ENCODE results near the gene ZRANB2.

The ZRANB2 gene

GRCh38 chr1:71080739-71081696, at the start of gene ZRANB2:
Gene ZRANB2 (minus strand): TSS chr1:71081035. CDS start chr1:71080995, 40 bp downstream.
- in situ Hi-C loops (cut with MboI; ENCODE audit: low sequenced_read_pairs) = no loop called here

- in situ Hi-C loops (cut with MboI; ENCODE audit: low sequenced_read_pairs) = no loop called here
Measured at GRCh38 chr1:71128060-71128459, 47.2 kb upstream of the ZRANB2 start.

GRCh38 chr1:71118086-71118485, 37.3 kb upstream of the ZRANB2 start:
- in situ Hi-C loops (cut with MboI; ENCODE audit: low sequenced_read_pairs) = no loop called here

- in situ Hi-C loops (cut with MboI; ENCODE audit: low sequenced_read_pairs) = no loop called here
Measured at GRCh38 chr1:71116729-71117128, 35.9 kb upstream of the ZRANB2 start.

- in situ Hi-C loops (cut with MboI; ENCODE audit: low sequenced_read_pairs) = no loop called here
Measured at GRCh38 chr1:71106658-71107322, 26.0 kb upstream of the ZRANB2 start.

GRCh38 chr1:71104417-71104816, 23.6 kb upstream of the ZRANB2 start:
- in situ Hi-C loops (cut with MboI; ENCODE audit: low sequenced_read_pairs) = no loop called here

GRCh38 chr1:71101839-71102376, 21.1 kb upstream of the ZRANB2 start:
- in situ Hi-C loops (cut with MboI; ENCODE audit: low sequenced_read_pairs) = no loop called here

- in situ Hi-C loops (cut with MboI; ENCODE audit: low sequenced_read_pairs) = no loop called here
Measured at GRCh38 chr1:71097428-71097827, 16.6 kb upstream of the ZRANB2 start.

GRCh38 chr1:71094913-71095312, 14.1 kb upstream of the ZRANB2 start:
- in situ Hi-C loops (cut with MboI; ENCODE audit: low sequenced_read_pairs) = no loop called here

- in situ Hi-C loops (cut with MboI; ENCODE audit: low sequenced_read_pairs) = no loop called here
Measured at GRCh38 chr1:71093938-71094337, 13.1 kb upstream of the ZRANB2 start.

GRCh38 chr1:71089536-71090270, 8.9 kb upstream of the ZRANB2 start:
- in situ Hi-C loops (cut with MboI; ENCODE audit: low sequenced_read_pairs) = no loop called here

GRCh38 chr1:71088645-71089287, 7.9 kb upstream of the ZRANB2 start:
- in situ Hi-C loops (cut with MboI; ENCODE audit: low sequenced_read_pairs) = no loop called here

- in situ Hi-C loops (cut with MboI; ENCODE audit: low sequenced_read_pairs) = no loop called here
Measured at GRCh38 chr1:71087713-71088112, 6.9 kb upstream of the ZRANB2 start.

GRCh38 chr1:71087060-71087459, 6.2 kb upstream of the ZRANB2 start:
- in situ Hi-C loops (cut with MboI; ENCODE audit: low sequenced_read_pairs) = no loop called here

GRCh38 chr1:71086331-71086730, 5.5 kb upstream of the ZRANB2 start:
- in situ Hi-C loops (cut with MboI; ENCODE audit: low sequenced_read_pairs) = no loop called here

- in situ Hi-C loops (cut with MboI; ENCODE audit: low sequenced_read_pairs) = no loop called here
Measured at GRCh38 chr1:71083271-71083670, 2.4 kb upstream of the ZRANB2 start.

- in situ Hi-C loops (cut with MboI; ENCODE audit: low sequenced_read_pairs) = no loop called here
Measured at GRCh38 chr1:71081697-71082080, 854 bp upstream of the ZRANB2 start.

GRCh38 chr1:71080230-71080738, 551 bp downstream of the ZRANB2 start:
- in situ Hi-C loops (cut with MboI; ENCODE audit: low sequenced_read_pairs) = no loop called here

- in situ Hi-C loops (cut with MboI; ENCODE audit: low sequenced_read_pairs) = no loop called here
Measured at GRCh38 chr1:71074681-71075080, 6.2 kb downstream of the ZRANB2 start.

- in situ Hi-C loops (cut with MboI; ENCODE audit: low sequenced_read_pairs) = no loop called here
Measured at GRCh38 chr1:71072273-71072672, 8.6 kb downstream of the ZRANB2 start.
